DMS53 treated with DMSO at 0.1 percent for 48 hours (cell line): ENCODE measurements around the gene PLCH1.
"Not testable (repeated sequence)": the region's sequence is repeated elsewhere in the genome, so short reads cannot be mapped to it uniquely, and the experiment has no call there.

Experiments
- DNase-seq: peaks from one replicate; lab custom pipeline; 2025; ENCODE audit not compliant: unreplicated experiment; lab: John Stamatoyannopoulos, UW

The PLCH1 gene

GRCh38 chr3:155646128-155646527 lies 98.7 kb downstream of the PLCH1 start:
- no peak for DNase-seq

DNA sequence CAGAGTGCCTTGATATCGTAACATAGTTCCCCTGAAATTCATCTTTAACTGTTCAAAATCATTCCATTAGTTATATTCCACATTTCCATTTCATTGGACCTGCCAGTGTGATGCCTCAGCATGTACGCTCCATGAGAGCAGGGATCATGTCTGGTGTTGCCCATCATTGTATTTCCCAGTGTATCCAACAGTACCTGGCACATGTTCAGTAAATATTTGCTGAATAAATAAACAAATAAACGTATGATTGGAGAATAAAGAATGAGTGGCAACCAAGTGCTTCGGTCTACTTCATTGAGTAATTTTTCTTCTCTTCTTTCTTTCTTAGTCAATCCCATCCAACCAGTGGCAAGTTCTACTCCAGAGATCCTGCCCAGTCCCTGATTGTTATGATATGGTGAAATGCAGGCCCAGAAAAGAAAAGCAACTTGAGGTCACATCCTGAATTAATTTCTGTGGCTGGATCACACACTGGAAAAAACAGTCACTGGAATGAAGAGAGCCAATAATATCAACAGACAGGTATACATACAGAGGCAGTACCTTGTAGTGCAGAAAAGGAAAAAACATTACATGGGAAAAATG lies 101.2 kb downstream of the PLCH1 start:
- peak; percentile 41 for DNase-seq

- no peak for DNase-seq
These were observed 102.9 kb downstream of the PLCH1 start for GRCh38 chr3:155641956-155642355.

DNA sequence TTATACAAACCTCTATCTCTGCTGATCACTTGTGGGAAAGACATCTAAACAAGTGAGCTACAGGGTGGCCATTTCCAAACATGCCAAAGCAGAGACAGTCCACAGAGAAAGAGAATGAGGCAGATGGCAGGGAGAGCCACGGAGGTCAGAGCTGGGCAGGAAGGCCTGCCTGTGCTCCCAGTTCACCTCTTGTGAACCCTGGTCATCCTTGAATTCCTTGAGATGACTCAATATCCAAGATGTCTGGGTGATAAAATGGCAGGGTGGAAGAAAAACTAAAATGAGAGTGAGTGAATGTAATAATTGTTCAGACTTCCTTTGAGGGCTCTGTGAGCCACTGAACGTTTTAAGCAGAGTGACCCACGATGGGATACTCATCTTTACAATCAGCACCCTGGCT lies 104.8 kb downstream of the PLCH1 start:
- DNase-seq: no peak

DNA sequence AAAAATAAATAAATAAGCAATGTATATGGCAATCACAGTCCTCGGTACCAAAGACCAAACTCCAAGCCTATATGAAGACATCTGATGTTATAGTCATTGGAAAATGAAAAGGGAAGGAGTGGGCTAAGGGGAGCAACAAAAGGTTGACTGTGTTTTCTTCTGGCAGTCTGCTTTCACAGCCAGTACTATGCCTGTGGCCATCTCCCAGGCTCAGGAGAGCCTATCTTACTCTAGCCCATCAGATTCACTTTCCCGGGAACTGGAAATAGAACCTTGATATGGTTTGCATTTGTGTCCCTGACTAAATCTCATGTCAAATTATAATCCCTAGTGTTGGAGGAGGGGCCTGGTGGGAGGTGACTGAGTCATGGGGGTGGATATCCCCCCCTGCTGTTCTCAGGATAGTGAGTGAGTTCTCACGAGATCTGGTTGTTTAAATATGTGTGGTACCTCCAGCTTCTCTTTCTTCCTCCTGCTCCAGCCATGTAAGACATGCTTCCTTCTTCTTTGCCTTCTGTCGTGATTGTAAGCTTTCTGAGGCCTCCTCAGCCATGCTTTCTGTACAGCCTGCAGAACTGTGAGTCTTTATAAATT lies 105.3 kb downstream of the PLCH1 start:
- DNase-seq: no peak

DNA sequence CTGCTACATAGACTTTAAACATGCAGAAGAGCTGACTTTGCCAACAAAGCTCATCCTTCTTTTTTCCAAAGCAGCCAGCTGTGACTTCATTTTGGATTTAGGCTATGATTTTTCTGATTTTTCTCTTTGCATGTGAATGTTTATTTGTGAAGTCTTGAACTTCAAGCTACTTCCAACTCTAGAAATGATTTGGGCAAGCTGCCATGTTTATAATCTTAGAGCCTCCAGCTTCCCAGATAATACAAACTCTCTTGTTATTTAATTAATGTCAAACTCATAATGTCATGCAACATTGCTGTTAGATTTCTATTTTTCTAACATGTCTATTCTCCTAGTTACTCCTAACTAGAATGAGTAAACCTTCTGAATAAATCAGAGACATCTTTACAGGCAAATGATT lies 106.4 kb downstream of the PLCH1 start:
- not testable (repeated sequence) for DNase-seq

GRCh38 chr3:155637567-155637966 lies 107.3 kb downstream of the PLCH1 start:
- DNase-seq: no peak

- DNase-seq: no peak
These were observed 109.8 kb downstream of the PLCH1 start for GRCh38 chr3:155635056-155635455.

GRCh38 chr3:155634121-155634719 lies 110.7 kb downstream of the PLCH1 start:
- no peak for DNase-seq

GRCh38 chr3:155631323-155632019 lies 113.4 kb downstream of the PLCH1 start:
- DNase-seq: no peak

DNA sequence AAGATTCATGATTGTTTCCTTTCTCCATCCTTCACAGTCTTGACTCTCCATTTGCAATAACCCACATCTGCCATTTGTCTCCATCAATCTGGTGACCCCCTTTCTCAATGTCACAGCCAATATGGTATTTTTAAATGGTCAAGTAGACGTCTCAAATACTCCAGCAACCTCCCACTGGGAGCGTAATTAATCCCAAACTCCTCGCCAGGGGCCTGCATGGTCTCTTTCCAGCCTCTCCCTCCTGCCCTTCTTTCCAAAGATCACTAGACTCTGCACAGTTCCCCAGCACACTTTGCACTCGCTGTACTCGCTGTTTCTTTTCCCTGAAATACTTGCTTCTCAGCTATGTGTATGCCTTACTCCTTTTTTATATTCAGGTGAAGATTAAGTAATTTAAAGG lies 115.3 kb downstream of the PLCH1 start:
- DNase-seq: no peak

GRCh38 chr3:155629056-155629455 lies 115.8 kb downstream of the PLCH1 start:
- no peak for DNase-seq

DNA sequence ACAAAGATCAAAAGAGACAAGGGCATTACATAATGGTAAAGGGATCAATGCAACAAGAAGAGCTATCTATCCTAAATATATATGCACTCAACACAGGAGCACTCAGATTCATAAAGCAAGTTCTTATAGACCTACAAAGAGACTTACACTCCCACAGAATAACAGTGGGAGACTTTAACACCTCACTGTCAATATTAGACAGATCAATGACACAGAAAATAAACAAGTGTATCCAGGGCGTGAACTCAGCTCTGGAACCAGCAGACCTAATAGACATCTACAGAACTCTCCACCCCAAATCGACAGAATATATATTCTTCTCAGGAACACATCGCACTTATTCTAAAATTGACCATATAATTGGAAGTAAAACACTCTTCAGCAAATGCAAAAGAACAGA lies 122.2 kb downstream of the PLCH1 start:
- not testable (repeated sequence) for DNase-seq

- not testable (repeated sequence) for DNase-seq
These were observed 124.3 kb downstream of the PLCH1 start for GRCh38 chr3:155620552-155620951.

GRCh38 chr3:155619118-155619915 lies 125.6 kb downstream of the PLCH1 start:
- no peak for DNase-seq

- no peak for DNase-seq
These were observed 126.3 kb downstream of the PLCH1 start for GRCh38 chr3:155618543-155618942.

DNA sequence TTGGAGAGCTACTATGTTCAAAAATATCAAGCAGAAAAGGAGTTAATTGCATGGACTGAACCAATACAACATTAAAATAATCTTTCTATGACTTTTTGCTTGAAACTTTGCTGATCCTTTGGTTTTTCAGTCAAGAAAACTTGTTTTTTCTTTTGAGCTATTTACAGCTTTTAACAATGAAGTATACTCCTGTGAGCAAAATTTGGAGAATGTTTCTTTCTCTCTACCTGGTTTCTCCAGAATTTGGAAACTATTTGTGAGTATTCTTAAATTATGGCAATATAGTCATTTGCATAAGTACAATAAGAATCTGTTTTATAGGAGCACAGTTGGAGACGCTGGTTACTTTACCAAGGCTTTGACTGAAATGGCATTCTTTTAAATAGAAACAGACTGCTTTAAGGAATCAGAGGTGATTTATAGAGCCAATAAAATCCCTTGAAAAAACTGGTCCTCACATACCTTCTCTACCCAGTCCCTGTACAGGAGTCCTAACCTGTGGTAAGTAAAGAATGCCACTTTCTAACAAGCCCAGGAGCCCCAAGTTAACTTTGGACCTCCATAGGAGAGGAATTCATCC lies 127.4 kb downstream of the PLCH1 start:
- no peak for DNase-seq

DNA sequence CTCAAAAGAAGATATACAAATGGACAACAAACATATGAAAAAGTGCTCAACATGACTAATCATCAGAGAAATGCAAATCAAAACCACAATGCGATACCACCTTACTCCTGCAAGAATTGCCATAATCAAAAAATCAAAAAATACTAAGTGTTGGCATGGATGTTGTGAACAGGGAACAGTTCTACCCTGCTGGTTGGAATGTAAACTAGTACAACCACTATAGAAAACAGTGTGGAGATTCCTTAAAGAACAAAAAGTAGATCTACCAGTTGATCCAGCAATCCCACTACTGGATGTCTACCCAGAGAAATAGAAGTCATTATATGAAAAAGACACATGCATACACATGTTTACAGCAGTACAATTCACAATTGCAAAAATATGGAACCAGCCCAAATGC lies 129.7 kb downstream of the PLCH1 start:
- DNase-seq: not testable (repeated sequence)

GRCh38 chr3:155614410-155614809 lies 130.5 kb downstream of the PLCH1 start:
- not testable (repeated sequence) for DNase-seq

GRCh38 chr3:155611456-155611855 lies 133.4 kb downstream of the PLCH1 start:
- DNase-seq: no peak

DNA sequence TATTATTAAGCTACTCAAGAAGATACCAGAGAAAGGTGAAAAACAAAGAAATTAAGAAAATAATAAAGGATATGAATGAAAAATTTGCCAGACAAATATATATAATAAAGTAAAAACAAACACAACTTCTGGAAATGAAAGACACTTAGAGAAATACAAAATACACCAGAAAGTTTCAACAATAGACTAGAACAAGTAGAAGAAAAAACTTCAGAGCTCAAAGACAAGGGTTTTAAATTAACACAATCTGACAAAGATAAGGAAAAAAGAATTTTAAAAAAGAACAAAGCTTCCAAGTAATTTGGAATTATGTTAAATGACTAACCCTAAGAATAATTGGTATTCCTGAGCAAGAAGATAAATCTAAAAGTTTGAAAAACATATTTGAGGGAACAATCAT lies 135.3 kb downstream of the PLCH1 start:
- DNase-seq: no peak
